Measurements from ENCODE around the gene DOK6. TPM values are rescaled to one million over a fixed set of nuclear protein-coding genes. Genes with fewer than 3 reads are reported as not detected.

The DOK6 gene
- total and polyA plus RNA-seq, 2 donors (not counting 3 experiments of a cell fraction or from before 2014, with no cell fraction given): under 0.01 TPM; not detected in 1

DNA sequence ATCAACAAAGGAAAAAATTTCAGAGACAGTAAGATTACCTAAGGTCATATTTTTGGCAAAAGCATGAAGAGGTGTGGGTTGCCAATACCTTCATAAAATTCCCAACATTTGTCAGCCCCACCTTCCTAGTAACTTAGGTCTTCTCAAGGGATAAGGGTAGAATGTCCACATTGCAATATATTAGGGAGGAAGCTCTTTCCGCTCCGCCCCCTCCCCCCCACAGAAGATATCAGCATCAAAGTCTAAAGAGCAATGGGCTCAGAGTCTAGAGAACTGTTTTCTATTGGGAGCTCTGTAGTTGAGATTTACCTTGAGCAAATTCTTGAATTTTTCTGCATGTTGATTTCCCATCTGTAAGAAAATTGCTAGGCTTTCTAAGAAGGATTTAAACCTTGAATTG is 346.7 kb downstream of the DOK6 start:
- intact Hi-C loops (cut with micrococcal nuclease): no loop called here
- H3K4me3 ChIP-seq (replicated peaks in 1 of 3; ENCODE audit: insufficient read depth in 1 of 3, low read depth in 1 of 3, low read length in 3 of 3): no peak overlapping the region
- no peaks in the 10 kb centered on the region for H4K20me1 ChIP-seq (replicated peaks; ENCODE audit: control insufficient read depth, extremely low read depth, insufficient read depth, low read length)
- H3K9ac ChIP-seq (replicated peaks; ENCODE audit: extremely low read depth, insufficient read depth, low read length): no peak overlapping the region
- H3K4me1 ChIP-seq (ENCODE audit: control insufficient read depth, extremely low read depth, insufficient read depth, low read length): no peaks in the 10 kb centered on the region
- CTCF ChIA-PET: no interaction called here
- TF ChIP-seq, protein P1, sequence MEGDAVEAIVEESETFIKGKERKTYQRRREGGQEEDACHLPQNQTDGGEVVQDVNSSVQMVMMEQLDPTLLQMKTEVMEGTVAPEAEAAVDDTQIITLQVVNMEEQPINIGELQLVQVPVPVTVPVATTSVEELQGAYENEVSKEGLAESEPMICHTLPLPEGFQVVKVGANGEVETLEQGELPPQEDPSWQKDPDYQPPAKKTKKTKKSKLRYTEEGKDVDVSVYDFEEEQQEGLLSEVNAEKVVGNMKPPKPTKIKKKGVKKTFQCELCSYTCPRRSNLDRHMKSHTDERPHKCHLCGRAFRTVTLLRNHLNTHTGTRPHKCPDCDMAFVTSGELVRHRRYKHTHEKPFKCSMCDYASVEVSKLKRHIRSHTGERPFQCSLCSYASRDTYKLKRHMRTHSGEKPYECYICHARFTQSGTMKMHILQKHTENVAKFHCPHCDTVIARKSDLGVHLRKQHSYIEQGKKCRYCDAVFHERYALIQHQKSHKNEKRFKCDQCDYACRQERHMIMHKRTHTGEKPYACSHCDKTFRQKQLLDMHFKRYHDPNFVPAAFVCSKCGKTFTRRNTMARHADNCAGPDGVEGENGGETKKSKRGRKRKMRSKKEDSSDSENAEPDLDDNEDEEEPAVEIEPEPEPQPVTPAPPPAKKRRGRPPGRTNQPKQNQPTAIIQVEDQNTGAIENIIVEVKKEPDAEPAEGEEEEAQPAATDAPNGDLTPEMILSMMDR (IDR thresholded peaks at IDR 0.05; ENCODE audit: extremely low read depth in 1 of 2, insufficient read depth in 1 of 2, low read depth in 1 of 2, low read length in 2 of 2): no peak
- TF ChIP-seq FOS (IDR thresholded peaks at IDR 0.05; ENCODE audit: borderline replicate concordance, insufficient read depth, low read length) (no peak), EZH2 (IDR thresholded peaks at IDR 0.05; ENCODE audit: borderline replicate concordance, low read depth, low read length, severe bottlenecking) (no peak), POLR2A (IDR thresholded peaks at IDR 0.05; ENCODE audit: low read depth, low read length) (no peak), POLR2AphosphoS5 (IDR thresholded peaks at IDR 0.05; ENCODE audit: insufficient read depth, low read depth, low read length) (no peak), GATA2 (IDR thresholded peaks at IDR 0.05; ENCODE audit: insufficient read depth, insufficient read length, low read depth, low read length) (no peak), JUN (IDR thresholded peaks at IDR 0.05; ENCODE audit: borderline replicate concordance, insufficient read depth, insufficient read length, low read depth) (no peak), MYC (IDR thresholded peaks at IDR 0.05; ENCODE audit: low read depth, low read length) (no peak)
- TF ChIP-seq, protein P2, sequence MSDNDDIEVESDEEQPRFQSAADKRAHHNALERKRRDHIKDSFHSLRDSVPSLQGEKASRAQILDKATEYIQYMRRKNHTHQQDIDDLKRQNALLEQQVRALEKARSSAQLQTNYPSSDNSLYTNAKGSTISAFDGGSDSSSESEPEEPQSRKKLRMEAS (IDR thresholded peaks at IDR 0.05; ENCODE audit: insufficient read depth, insufficient read length): no peak
- no peaks in the 10 kb centered on the region for H3K79me2 ChIP-seq (ENCODE audit: control insufficient read depth, insufficient read depth, low read length)
- DNase-seq (ENCODE audit: low read depth, low spot score): no peak
- H3K27ac ChIP-seq (ENCODE audit: insufficient read depth, low read depth, low read length): no peak overlapping the region
- H3K4me2 ChIP-seq (ENCODE audit: insufficient read depth, low read length): no peak overlapping the region
- no peak for FAIRE-seq
- no peaks in the 10 kb centered on the region for H3K9me1 ChIP-seq (replicated peaks; ENCODE audit: control insufficient read depth, extremely low read depth, insufficient read depth, low read length)
- POLR2A ChIA-PET: no interaction called here
- dilution Hi-C loops (cut with MboI; ENCODE audit: extremely low pct_ligation_motif_present, low sequenced_read_pairs): no loop called here
- BruUV-seq (replicated peaks): no TSS peak
- no peaks in the 10 kb centered on the region for H3K9me3 ChIP-seq (replicated peaks; ENCODE audit: control insufficient read depth, insufficient read depth, low read length)
- H3K36me3 ChIP-seq (ENCODE audit: control insufficient read depth in 2 of 2, extremely low read depth in 1 of 2, insufficient read depth in 2 of 2, low read length in 2 of 2): no peaks in the 10 kb centered on the region
- no peak overlapping the region for H2AFZ ChIP-seq (ENCODE audit: low read depth, low read length)
- no peaks in the 10 kb centered on the region for H3K27me3 ChIP-seq (ENCODE audit: control insufficient read depth in 2 of 2, insufficient read depth in 2 of 2, low read length in 2 of 2)

Measured in endothelial cell of umbilical vein (primary cell).